Measurements from ENCODE around the gene CEP19.

Gene CEP19

DNA sequence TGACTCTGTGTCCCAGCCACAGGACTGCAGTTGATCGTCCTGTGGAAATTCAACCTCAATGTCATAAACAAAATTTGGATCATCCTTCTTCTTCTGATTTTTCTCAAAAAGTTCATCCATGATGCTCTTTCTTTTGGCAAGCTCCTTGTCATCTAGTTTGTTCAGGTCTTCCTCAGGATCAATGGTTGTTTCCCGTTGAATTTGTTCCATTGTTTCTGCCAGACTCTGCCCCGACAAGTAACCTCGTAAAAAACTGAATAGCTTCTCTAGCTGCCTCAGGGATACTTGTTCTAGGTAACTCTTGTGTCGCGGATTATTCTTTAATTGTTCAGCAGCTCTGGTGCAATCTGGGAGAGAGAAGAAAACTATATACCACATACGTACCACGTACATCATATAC is 4.5 kb downstream of the CEP19 start:
- no peak for DNase-seq

- DNase-seq, result no peak
Measured at GRCh38 chr3:196706731-196707130, 5.3 kb downstream of the CEP19 start.

GRCh38 chr3:196706327-196706726 is 5.7 kb downstream of the CEP19 start:
- no peak for DNase-seq

GRCh38 chr3:196700801-196701200 is 11.2 kb downstream of the CEP19 start:
- no peak for DNase-seq

GRCh38 chr3:196699749-196700148 is 12.3 kb downstream of the CEP19 start:
- DNase-seq, result no peak

- DNase-seq, result no peak
Measured at GRCh38 chr3:196697270-196697669, 14.8 kb downstream of the CEP19 start.

GRCh38 chr3:196695849-196696226 is 16.2 kb downstream of the CEP19 start:
- no peak for DNase-seq

DNA sequence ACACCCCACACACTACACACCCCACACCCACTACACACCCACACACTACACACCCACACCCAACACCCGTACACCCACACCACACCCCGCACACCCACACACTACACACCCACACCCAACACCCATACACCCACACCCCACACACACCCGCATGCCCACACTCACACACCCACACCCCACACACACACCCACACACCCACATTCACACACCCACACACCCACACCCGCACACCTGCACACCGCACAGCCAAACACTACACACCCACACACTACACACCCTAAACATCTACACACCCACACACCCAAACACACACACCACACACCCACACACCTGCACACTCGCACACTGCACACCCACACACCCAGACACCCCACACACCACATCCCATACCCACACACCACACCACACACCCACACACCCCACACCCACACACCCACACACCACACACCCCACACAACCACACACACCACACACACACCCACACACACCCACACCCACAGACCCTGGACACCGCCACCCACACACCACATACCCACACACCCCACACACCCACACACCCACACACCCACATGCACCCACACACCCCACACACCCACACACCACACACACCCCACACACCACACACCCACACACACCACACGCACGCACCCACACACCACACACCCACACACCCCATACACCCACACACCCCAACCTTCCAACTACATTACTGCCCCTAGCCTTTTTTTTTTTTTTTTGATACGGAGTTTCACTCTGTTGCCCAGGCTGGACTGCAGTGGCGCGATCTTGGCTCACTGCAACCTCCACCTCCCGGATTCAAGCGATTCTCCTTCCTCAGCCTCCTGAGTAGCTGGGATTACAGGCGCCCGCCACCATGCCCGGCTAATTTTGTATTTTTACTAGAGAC is 16.9 kb downstream of the CEP19 start:
- no peak for DNase-seq

- DNase-seq, result peak; percentile 69
Measured at GRCh38 chr3:196694202-196694638, 17.8 kb downstream of the CEP19 start.

- DNase-seq, result no peak
Measured at GRCh38 chr3:196691386-196691785, 20.7 kb downstream of the CEP19 start.

DNA sequence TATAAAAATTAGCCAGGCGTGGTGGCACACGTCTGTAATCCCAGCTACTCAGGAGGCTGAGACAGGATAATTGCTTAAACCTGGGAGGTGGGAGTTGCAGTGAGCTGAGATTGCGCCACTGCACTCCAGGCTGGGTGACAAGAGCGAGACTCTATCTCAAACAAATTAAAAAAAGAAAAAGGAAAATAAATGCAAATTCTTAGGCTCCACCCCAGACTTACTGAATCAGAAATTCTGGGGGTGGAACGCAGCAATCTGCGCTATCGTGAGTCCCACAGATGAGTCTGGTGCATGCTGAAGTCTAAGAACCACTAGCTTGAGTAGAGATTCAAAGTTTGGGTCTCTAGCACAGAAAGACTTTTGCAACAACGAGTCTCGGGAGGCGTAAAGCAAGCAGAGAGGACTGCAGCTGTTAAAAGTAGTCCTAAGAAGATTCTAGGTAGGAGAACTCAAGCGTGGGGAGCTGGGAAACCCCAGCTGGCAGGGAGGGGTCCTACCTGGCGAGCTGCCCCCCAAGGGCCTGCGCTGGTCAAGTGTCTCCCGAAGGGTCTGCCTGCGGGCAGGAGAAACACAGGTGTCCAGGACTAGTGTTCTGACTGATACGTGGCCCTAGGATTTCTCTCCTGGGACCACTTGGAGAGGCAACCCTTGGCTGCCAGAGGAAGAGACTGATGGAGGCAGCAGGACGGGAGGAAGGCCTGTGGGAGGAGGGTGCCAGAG is 21.9 kb downstream of the CEP19 start:
- DNase-seq, result no peak

DNA sequence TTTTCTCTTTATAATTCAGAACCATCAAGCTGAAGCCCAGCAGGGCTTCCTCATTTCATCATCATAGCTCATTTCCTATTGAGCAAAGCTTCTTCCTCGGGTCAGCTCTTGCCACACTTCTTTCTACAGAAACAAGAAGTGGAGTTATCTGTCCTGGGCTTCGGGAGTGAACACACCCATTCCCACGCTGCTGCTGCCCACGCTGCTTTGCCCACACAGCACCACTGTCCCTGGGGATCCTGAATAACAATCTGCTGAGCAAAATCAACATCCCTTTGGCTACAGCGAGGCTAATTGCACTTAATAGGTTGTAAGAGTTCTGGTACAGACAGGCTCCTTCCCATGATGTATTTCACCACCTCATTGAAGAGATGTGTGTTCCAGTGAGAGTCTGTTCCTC is 23.7 kb downstream of the CEP19 start:
- DNase-seq, result peak; percentile 27

DNA sequence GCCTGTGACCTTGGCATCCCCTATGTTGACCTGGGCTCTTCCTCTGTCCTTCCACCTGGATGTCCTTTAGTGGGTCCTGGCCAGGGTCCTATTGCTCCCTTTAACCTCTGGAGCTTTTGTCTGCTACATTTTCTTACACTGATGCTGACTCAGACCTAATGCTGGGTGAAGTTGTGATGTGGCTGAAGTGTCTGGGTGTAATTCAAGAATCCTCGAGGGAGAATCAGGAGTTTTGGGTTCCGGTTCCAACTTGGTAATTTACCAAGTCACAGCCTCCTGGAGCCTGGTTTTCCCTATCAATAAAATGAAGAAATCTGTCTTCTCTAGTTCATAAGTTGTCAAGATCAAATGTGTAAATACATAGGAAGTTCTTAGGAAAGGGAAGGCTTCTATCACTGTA is 25.6 kb downstream of the CEP19 start:
- DNase-seq, result no peak

GRCh38 chr3:196684548-196685407 is 27.3 kb downstream of the CEP19 start:
- peak; percentile 84 for DNase-seq

- DNase-seq, result no peak
Measured at GRCh38 chr3:196677931-196678330, 34.1 kb downstream of the CEP19 start.

DNA sequence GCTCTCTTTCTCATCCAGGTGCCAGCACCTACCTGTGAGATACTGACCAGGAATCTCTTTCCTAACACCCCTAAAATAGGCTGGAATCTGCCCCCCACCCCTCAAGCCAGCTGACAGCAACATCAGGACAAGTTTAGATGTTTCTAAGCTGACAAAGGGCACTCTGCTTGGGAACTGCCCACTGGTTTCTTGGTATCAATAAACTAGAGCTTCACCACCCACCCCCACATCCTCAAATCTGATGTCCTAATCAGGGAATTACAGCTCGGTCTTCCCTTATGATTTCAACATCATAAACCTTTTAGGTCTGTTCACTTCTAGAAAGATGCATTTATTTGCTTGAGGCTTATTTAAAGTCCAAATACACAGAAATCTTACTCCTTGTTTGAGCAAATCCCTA is 34.7 kb downstream of the CEP19 start:
- no peak for DNase-seq

DNA sequence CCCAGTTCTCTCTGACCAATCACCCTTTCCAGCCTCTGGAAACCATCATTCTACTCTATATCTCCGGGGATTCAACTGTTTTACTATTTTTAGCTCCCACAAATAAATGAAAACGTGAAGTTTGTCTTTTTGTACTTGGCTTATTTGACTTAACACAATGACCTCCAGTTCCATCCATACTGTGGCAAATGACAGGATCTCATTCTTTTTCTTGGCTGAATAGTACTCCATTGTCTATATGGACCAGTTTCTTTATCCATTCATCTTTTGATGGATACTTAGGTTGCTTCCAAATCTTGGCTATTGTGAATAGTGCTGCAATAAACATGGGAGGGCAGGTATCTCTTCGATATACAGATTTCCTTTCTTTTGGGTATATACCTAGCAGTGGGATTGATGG is 38.4 kb downstream of the CEP19 start:
- no peak for DNase-seq

DNA sequence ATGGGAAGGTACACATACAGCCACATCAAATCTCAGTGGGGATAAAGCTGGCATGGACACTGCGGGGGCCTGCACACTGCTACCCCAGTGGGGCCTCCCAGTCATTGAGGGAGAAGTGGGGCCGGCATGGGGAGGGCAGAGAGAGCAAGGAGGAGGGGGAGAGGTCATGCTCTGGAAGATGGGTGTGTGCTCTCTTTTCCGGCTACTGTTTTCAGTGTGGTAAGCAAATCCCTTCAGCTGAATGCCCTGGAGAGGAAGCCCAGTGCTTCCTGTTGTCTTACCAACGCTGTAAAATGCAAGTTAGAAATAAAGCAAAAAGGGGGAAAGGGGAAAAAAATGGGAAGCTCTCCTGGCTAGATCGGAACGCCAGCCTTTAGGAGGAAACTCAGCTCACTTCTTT is 41.7 kb downstream of the CEP19 start:
- no peak for DNase-seq

DNA sequence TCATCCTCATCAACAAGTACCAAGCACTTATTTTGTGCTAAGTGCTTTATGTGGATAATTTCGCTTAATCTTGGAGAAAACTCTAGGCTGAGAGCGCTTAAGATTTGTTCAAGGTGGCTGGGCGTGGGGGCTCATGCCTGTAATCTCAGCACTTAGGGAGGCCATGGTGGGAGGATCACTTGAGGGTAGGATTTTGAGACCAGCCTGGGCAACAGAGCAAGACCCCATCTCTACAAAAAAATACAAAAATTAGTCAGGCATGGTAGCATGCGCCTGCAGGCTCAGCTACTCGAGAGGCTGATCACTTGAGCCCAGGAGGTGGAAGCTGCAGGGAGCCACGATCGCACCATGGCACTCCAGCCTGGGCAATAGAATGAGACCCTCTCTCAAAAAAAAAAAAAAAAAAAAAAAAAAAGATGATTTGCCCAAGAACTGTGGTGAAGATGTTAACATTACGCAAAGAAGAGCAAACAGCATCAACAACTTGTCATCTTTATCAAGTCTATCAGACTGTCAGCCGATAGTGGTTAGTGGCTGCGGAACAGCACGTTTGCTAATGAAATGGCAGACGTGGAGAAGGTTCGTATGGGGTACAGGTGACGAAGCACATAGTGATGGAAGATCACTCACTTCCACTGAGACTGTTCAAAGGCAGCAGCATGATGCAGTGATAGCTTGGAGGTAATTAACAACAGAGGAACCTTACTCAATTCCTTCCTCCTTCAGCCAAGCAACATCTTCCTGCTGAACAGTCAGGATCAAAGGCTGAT is 44.8 kb downstream of the CEP19 start:
- no peak for DNase-seq

DNA sequence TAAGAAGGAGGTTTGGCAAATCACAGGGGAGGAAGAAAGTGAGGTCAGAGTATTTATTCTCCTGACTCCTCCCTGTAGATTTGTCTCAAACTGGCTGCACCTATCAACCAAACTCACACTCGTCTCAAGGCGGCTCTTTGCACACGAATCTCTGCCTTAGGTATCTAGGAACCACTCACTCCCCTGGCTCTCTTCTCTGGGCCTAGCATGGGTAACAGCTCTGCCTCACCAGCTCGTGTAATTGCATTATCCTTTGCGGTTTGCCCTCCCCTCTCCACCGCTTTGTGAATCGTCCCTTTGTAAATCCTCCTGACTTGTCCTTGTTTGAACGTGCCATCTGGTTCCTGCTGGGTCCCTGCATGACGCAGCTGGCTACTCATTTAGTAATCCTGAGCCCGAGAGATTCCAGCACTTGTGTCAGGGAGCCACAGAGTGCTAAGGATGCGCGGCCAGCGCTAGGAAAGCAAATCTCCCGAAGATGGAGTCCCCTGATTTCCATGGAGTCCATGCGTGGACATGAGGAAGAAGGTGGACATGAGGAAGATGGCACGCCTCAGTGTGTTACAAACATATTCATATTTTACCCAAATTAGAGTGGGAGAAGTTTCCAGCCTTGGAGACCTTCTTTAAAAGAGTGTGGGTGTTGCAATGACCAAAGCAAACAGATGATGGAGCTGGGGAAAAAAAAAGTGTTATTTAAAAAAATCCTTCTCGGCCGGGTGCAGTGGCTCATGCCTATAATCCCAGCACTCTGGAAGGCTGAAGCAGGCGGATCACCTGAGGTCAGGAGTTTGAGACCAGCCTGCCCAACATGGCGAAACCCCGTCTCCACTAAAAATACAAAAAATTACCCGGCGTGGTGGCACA is 45.8 kb downstream of the CEP19 start:
- no peak for DNase-seq
